Parathyroid adenoma (tissue), 2 donors: ENCODE measurements around the gene C1orf87.

ENCODE experiments used
- H2AFZ ChIP-seq: fragments of 300-600 bp; sonication (generic); one replicate; pipeline ENCODE4 v1.7.0; 2017; ENCODE audit warnings: antibody characterized with exemption, mild to moderate bottlenecking
- H3K27ac ChIP-seq: fragments of 300-600 bp; sonication (generic); one replicate; pipeline ENCODE4 v1.7.0; 2017
- H3K27me3 ChIP-seq: fragments of 300-600 bp; sonication (generic); one replicate; pipeline ENCODE4 v1.7.0; 2017; ENCODE audit warnings: low read length; ENCODE audit not compliant: control insufficient read depth, insufficient read depth
- H3K36me3 ChIP-seq: fragments of 300-600 bp; sonication (generic); one replicate; pipeline ENCODE4 v1.7.0; 2017; ENCODE audit warnings: low read length; ENCODE audit not compliant: control insufficient read depth, insufficient read depth
- H3K4me1 ChIP-seq: fragments of 300-600 bp; sonication (generic); one replicate; pipeline ENCODE4 v1.7.0; 2017; ENCODE audit warnings: control low read depth
- H3K4me2 ChIP-seq: fragments of 300-600 bp; sonication (generic); one replicate; pipeline ENCODE4 v1.7.0; 2017; ENCODE audit warnings: low read length
- H3K4me3 ChIP-seq: fragments of 300-600 bp; sonication (generic); one replicate; pipeline ENCODE4 v1.7.0; 2017; ENCODE audit warnings: low read depth, low read length
- H3K79me2 ChIP-seq: fragments of 300-600 bp; sonication (generic); one replicate; pipeline ENCODE4 v1.7.0; 2017; ENCODE audit warnings: control low read depth
- H3K9ac ChIP-seq: fragments of 300-600 bp; sonication (generic); one replicate; pipeline ENCODE4 v1.7.0; 2017; ENCODE audit warnings: mild to moderate bottlenecking
- H3K9me3 ChIP-seq: fragments of 300-600 bp; sonication (generic); one replicate; pipeline ENCODE4 v1.7.0; 2017; ENCODE audit warnings: low read length; ENCODE audit not compliant: control insufficient read depth
- CTCF ChIP-seq: fragments of 300-600 bp; sonication (generic); IDR thresholded peaks from one replicate; pipeline ENCODE4 v1.7.0; 2017; ENCODE audit warnings: antibody characterized with exemption, mild to moderate bottlenecking
- donor health status: primary hyperparathyroidism.

Gene C1orf87

DNA sequence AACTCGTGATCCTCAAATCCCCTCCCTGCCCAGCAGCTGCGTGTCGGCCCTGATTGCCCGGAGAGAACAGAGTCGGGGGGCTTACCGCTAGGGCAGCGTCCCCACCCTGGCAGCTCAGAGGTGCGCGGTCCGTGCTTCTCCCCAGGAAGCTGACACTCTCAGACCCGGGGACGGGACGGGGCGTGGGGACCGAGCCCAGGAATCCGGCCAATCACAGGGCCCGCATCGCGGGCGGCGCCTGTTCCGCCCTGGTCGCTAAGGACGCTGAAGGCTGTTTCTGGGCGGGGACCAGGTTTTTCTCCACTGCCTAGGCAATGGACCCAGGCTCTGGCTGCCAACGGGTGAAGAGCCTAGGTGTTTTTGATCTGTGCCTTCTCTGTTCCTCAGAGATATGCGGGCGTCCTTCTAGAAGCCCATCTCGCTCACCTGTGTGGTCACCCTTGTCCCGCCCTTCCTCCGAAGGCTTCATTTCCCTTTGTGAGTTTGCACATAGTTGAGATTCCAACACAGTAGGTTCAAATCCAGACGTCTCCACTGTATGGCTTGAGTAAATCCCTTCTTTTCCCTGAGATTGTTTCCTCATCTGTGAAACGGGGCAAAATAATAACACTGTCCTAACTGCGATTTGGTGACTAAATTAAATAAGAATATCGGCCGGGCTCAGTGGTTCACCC lies at the start of gene C1orf87:
TSS of gene C1orf87 (minus strand) at position 166 of the 674 bp plus-strand sequence. CDS start 1,127 bp downstream, outside the sequence.
- H3K79me2 ChIP-seq = no peaks in the 10 kb centered on the region
- H2AFZ ChIP-seq = no peak within 1 kb of the TSS
- H3K9me3 ChIP-seq = peaks cover 3% of the 10 kb centered on the region
- no peak within 1 kb of the TSS for H3K4me2 ChIP-seq
- H3K9ac ChIP-seq = no peak within 1 kb of the TSS
- no peak within 1 kb of the TSS for H3K27ac ChIP-seq
- H3K27me3 ChIP-seq = no peaks in the 10 kb centered on the region
- no peaks in the 10 kb centered on the region for H3K36me3 ChIP-seq
- H3K4me3 ChIP-seq = no peak within 1 kb of the TSS
- TF ChIP-seq CTCF = no peak
- H3K4me1 ChIP-seq = no peaks in the 10 kb centered on the region

- no peak overlapping the region for H3K4me3 ChIP-seq
- no peaks in the 10 kb centered on the region for H3K9me3 ChIP-seq
- no peak overlapping the region for H3K4me2 ChIP-seq
- H3K36me3 ChIP-seq = no peaks in the 10 kb centered on the region
- no peak overlapping the region for H3K27ac ChIP-seq
- H2AFZ ChIP-seq = no peak overlapping the region
- no peaks in the 10 kb centered on the region for H3K4me1 ChIP-seq
- no peak for TF ChIP-seq CTCF
- no peaks in the 10 kb centered on the region for H3K79me2 ChIP-seq
- no peak overlapping the region for H3K9ac ChIP-seq
- H3K27me3 ChIP-seq = no peaks in the 10 kb centered on the region
These were observed 44.5 kb upstream of the C1orf87 start for GRCh38 chr1:60118085-60118484.

- Histone ChIP-seq H3K36me3 (no peaks in the 10 kb centered on the region), H3K9me3 (no peaks in the 10 kb centered on the region), H3K27me3 (no peaks in the 10 kb centered on the region), H3K9ac (no peak overlapping the region), H3K79me2 (no peaks in the 10 kb centered on the region), H3K27ac (no peak overlapping the region), H3K4me1 (no peaks in the 10 kb centered on the region), H3K4me2 (peak overlapping the region; percentile 21), H3K4me3 (no peak overlapping the region), H2AFZ (no peak overlapping the region)
- TF ChIP-seq CTCF = no peak
These were observed 41.3 kb upstream of the C1orf87 start for GRCh38 chr1:60114745-60115318.

DNA sequence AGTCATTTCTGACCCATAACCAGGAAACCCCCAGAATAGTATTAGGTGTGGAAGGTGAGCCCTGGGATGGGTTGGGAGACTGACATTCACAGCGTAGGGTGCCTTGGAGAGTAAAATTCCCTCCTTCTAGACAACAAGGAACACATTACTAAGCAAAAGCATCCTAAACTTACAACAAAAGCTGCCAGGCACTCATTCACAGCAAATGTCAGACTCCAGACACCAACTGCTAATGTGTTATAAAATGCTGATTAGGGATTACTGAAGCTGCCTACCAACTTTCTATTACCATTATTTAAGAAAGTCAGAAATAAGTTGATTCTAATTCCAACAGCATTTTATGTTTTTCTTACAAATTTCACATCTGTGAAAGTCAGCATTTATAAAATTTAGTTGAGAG lies 40.0 kb upstream of the C1orf87 start:
- Histone ChIP-seq H2AFZ (no peak overlapping the region), H3K9me3 (no peaks in the 10 kb centered on the region), H3K27me3 (no peaks in the 10 kb centered on the region), H3K27ac (no peak overlapping the region), H3K4me1 (no peaks in the 10 kb centered on the region), H3K36me3 (no peaks in the 10 kb centered on the region), H3K79me2 (no peaks in the 10 kb centered on the region), H3K4me3 (no peak overlapping the region), H3K4me2 (no peak overlapping the region), H3K9ac (no peak overlapping the region)
- no peak for TF ChIP-seq CTCF

DNA sequence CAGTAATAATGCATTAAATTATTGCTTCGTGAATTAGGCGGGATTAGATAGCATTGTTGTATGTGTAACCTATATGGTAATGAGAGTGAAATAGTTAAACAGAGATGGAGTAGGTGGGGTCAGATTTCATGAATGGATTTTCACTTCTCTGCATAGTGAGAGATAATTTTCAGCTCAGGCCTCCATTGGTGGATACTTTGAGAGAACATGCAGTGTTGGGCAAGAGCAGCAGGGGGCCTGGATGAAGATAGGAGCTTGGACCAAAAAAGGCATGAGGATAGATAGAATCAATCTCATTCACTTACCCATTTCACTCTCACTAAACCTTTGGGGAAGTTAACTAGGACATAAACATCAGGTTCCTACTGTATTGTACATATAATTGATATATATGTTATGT lies 39.5 kb upstream of the C1orf87 start:
- H2AFZ ChIP-seq = no peak overlapping the region
- no peak for TF ChIP-seq CTCF
- no peak overlapping the region for H3K27ac ChIP-seq
- no peak overlapping the region for H3K4me2 ChIP-seq
- no peaks in the 10 kb centered on the region for H3K4me1 ChIP-seq
- no peak overlapping the region for H3K4me3 ChIP-seq
- H3K9ac ChIP-seq = no peak overlapping the region
- H3K9me3 ChIP-seq = no peaks in the 10 kb centered on the region
- H3K36me3 ChIP-seq = no peaks in the 10 kb centered on the region
- no peaks in the 10 kb centered on the region for H3K27me3 ChIP-seq
- no peaks in the 10 kb centered on the region for H3K79me2 ChIP-seq
